HepG2 (cell line): Measurements from ENCODE around the gene LHB. TPM values are rescaled to one million over a fixed set of nuclear protein-coding genes. Genes with fewer than 3 reads are reported as not detected.

Experiments
- MTA1 ChIP-seq: sonication (generic); formaldehyde crosslinking; IDR thresholded peaks from 2 replicates; pipeline ENCODE4 v1.4.0; 2020; ENCODE audit warnings: missing genetic modification reagents, mild to moderate bottlenecking, borderline replicate concordance
- NR2F1 ChIP-seq, 2 experiments: fragments of 450-650 bp in 1 of 2; formaldehyde crosslinking in 1 of 2; IDR thresholded peaks; 2 replicates each; pipeline versions ENCODE4 v1.5.0 to v1.6.1; 2016 to 2020; ENCODE audit warnings: mild to moderate bottlenecking in 1 of 2, missing compliant biosample characterization in 1 of 2, missing genetic modification reagents in 1 of 2, moderate library complexity in 1 of 2
- PAF1 ChIP-seq: IDR thresholded peaks from 2 replicates; pipeline ENCODE4 v1.6.1; 2016; ENCODE audit warnings: missing genetic modification reagents, missing compliant biosample characterization
- RBM39 ChIP-seq: fragments of 200-400 bp; formaldehyde crosslinking; IDR thresholded peaks from one replicate; pipeline ENCODE4 v1.6.1; 2018; ENCODE audit warnings: antibody characterized with exemption, mild to moderate bottlenecking, low read depth, low read length; ENCODE audit not compliant: poor library complexity, severe bottlenecking
- RFX5 ChIP-seq: IDR thresholded peaks from 2 replicates; pipeline ENCODE4 v1.6.1; 2011; ENCODE audit warnings: low read depth, low read length, improper control_type of control experiment
- SAP130 ChIP-seq: IDR thresholded peaks from 2 replicates; pipeline ENCODE4 v1.6.1; 2016; ENCODE audit warnings: low read depth
- SNRNP70 ChIP-seq: fragments of 200-400 bp; formaldehyde crosslinking; IDR thresholded peaks from 2 replicates; pipeline ENCODE4 v1.6.1; 2017; ENCODE audit warnings: mild to moderate bottlenecking, low read depth, low read length, moderate library complexity
- SOX6 ChIP-seq, 2 experiments: fragments of 450-650 bp in 1 of 2; sonication (generic) in 1 of 2; formaldehyde crosslinking in 1 of 2; IDR thresholded peaks; 2 replicates each; pipeline versions ENCODE4 v1.4.0 to v1.6.1; 2017 to 2020; ENCODE audit warnings: antibody characterized with exemption in 1 of 2, mild to moderate bottlenecking in 1 of 2, missing genetic modification reagents in 1 of 2
- ZNF563 ChIP-seq: sonication (generic); formaldehyde crosslinking; IDR thresholded peaks from 2 replicates; pipeline ENCODE4 v1.8.0; 2022; ENCODE audit warnings: mild to moderate bottlenecking, moderate library complexity, missing genetic modification reagents
- polyA plus RNA-seq, 8 experiments: library from polyadenylated mRNA; depleted of rRNA in 3 of 8; stranded (reverse) in 7 of 8; unstranded in 1 of 8; fragments of >200 nt; fragmentation: Illumina TruSeq in 4 of 8; extraction: Trizol in 4 of 8; gene quantifications; 2 replicates each; pipeline versions ENCODE4 v1.2.1 to v1.2.3, GENCODE V29; 2011 to 2016; ENCODE audit warnings: low read depth in 4 of 8, missing spikeins in 1 of 8, mixed read lengths in 1 of 8; ENCODE audit not compliant: insufficient read depth in 1 of 8
- total RNA-seq, 5 experiments: library from RNA; depleted of rRNA; stranded (reverse); fragments of >200 nt; fragmentation: Illumina TruSeq; extraction: Trizol; gene quantifications; 2 replicates each; pipeline ENCODE4 v1.2.3, GENCODE V29; 2016; ENCODE audit warnings: low read depth in 1 of 5
- TF ChIP-seq, protein P1 (sequence below): sonication (generic); formaldehyde crosslinking; IDR thresholded peaks from 2 replicates; pipeline ENCODE4 v1.4.0; 2020; ENCODE audit warnings: missing genetic modification reagents, borderline replicate concordance
- TF ChIP-seq, protein P2 (sequence below): fragments of 450-650 bp; IDR thresholded peaks from 2 replicates; pipeline ENCODE4 v1.6.1; 2016
- TF ChIP-seq, protein P3 (sequence below): sonication (generic); formaldehyde crosslinking; IDR thresholded peaks from 2 replicates; pipeline ENCODE4 v1.5.1; 2020; ENCODE audit warnings: mild to moderate bottlenecking, missing genetic modification reagents

LHB gene
- total and polyA plus RNA-seq, 2 of the 13 experiments (the other 11 are each of a cell fraction or from before 2014, with no cell fraction given) = not detected

GRCh38 chr19:49020931-49021895, 4.3 kb upstream of the LHB start (continued):
- TF ChIP-seq, protein P1, sequence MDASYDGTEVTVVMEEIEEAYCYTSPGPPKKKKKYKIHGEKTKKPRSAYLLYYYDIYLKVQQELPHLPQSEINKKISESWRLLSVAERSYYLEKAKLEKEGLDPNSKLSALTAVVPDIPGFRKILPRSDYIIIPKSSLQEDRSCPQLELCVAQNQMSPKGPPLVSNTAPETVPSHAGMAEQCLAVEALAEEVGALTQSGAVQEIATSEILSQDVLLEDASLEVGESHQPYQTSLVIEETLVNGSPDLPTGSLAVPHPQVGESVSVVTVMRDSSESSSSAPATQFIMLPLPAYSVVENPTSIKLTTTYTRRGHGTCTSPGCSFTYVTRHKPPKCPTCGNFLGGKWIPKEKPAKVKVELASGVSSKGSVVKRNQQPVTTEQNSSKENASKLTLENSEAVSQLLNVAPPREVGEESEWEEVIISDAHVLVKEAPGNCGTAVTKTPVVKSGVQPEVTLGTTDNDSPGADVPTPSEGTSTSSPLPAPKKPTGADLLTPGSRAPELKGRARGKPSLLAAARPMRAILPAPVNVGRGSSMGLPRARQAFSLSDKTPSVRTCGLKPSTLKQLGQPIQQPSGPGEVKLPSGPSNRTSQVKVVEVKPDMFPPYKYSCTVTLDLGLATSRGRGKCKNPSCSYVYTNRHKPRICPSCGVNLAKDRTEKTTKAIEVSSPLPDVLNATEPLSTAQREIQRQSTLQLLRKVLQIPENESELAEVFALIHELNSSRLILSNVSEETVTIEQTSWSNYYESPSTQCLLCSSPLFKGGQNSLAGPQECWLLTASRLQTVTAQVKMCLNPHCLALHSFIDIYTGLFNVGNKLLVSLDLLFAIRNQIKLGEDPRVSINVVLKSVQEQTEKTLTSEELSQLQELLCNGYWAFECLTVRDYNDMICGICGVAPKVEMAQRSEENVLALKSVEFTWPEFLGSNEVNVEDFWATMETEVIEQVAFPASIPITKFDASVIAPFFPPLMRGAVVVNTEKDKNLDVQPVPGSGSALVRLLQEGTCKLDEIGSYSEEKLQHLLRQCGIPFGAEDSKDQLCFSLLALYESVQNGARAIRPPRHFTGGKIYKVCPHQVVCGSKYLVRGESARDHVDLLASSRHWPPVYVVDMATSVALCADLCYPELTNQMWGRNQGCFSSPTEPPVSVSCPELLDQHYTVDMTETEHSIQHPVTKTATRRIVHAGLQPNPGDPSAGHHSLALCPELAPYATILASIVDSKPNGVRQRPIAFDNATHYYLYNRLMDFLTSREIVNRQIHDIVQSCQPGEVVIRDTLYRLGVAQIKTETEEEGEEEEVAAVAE (CRISPR knock-in tag) = no peak
- no peak for TF ChIP-seq PAF1 (CRISPR knock-in tag)
- no peak for TF ChIP-seq MTA1 (CRISPR knock-in tag)
- TF ChIP-seq, protein P2, sequence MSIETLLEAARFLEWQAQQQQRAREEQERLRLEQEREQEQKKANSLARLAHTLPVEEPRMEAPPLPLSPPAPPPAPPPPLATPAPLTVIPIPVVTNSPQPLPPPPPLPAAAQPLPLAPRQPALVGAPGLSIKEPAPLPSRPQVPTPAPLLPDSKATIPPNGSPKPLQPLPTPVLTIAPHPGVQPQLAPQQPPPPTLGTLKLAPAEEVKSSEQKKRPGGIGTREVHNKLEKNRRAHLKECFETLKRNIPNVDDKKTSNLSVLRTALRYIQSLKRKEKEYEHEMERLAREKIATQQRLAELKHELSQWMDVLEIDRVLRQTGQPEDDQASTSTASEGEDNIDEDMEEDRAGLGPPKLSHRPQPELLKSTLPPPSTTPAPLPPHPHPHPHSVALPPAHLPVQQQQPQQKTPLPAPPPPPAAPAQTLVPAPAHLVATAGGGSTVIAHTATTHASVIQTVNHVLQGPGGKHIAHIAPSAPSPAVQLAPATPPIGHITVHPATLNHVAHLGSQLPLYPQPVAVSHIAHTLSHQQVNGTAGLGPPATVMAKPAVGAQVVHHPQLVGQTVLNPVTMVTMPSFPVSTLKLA = peak; percentile 10; the same call in 1 of the 2 replicates
- no peak for TF ChIP-seq SOX6 (IDR thresholded peaks at IDR 0.05)
- no peak for TF ChIP-seq SOX6 (CRISPR knock-in tag; IDR thresholded peaks at IDR 0.05)
- TF ChIP-seq RFX5 = no peak
- TF ChIP-seq SAP130 (CRISPR knock-in tag) = no peak
- no peak for TF ChIP-seq ZNF563 (CRISPR knock-in tag)
- TF ChIP-seq, protein P3, sequence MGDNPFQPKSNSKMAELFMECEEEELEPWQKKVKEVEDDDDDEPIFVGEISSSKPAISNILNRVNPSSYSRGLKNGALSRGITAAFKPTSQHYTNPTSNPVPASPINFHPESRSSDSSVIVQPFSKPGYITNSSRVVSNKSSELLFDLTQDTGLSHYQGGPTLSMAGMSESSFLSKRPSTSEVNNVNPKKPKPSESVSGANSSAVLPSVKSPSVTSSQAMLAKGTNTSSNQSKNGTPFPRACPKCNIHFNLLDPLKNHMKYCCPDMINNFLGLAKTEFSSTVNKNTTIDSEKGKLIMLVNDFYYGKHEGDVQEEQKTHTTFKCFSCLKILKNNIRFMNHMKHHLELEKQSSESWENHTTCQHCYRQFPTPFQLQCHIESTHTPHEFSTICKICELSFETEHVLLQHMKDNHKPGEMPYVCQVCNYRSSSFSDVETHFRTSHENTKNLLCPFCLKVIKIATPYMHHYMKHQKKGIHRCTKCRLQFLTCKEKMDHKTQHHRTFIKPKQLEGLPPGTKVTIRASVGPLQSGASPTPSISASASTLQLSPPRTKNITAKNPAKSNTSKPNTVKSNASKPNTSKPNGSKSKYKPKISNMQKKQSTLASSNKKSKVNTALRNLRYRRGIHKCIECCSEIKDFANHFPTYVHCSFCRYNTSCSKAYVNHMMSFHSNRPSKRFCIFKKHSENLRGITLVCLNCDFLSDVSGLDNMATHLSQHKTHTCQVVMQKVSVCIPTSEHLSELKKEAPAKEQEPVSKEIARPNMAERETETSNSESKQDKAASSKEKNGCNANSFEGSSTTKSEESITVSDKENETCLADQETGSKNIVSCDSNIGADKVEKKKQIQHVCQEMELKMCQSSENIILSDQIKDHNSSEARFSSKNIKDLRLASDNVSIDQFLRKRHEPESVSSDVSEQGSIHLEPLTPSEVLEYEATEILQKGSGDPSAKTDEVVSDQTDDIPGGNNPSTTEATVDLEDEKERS (CRISPR knock-in tag) = no peak
- TF ChIP-seq RBM39 = no peak
- TF ChIP-seq SNRNP70 = no peak
- peak in 1 of 2 experiments; percentile 63; a peak in 2 of 4 replicates for TF ChIP-seq NR2F1 (CRISPR knock-in tag; IDR thresholded peaks at IDR 0.05)
